ENCODE results near the gene THAP7. TPM values are rescaled to one million over a fixed set of nuclear protein-coding genes. Genes with fewer than 3 reads are reported as not detected.

Gene THAP7
- total RNA-seq, 1 experiment from 2014 or later = 38.5 TPM

DNA sequence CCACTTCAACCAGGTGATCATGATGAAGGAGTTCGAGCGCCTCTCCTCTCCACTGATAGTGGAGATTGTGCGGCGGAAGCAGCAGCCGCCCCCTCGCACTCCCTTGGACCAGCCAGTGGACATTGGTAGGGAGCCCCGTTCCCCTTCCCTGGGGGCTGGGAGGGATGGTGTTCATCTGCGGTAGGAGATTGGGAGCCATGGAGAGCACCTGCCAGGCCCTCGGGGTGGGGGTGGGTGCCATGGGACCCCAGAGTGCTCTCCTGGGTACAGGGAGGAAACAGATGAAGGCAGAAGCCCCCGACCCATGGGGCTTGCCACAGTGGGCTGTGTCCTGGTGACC is 7.0 kb downstream of the THAP7 start:
- BruUV-seq (replicated peaks) = no TSS peak
- H3K9me3 ChIP-seq (ENCODE audit: low read depth, low read length, poor library complexity, severe bottlenecking) = no peaks in the 10 kb centered on the region
- DNase-seq (ENCODE audit: low spot score) = no peak
- H3K4me3 ChIP-seq (ENCODE audit: low read depth, low read length, poor library complexity, severe bottlenecking) = no peak overlapping the region
- ChIA-PET POLR2A (ENCODE audit: low non-redundant PET) (no interaction called here), CTCF (no interaction called here)
- no peak overlapping the region for H3K27ac ChIP-seq (ENCODE audit: low read depth, low read length, poor library complexity, severe bottlenecking)
- TF ChIP-seq, protein P1, sequence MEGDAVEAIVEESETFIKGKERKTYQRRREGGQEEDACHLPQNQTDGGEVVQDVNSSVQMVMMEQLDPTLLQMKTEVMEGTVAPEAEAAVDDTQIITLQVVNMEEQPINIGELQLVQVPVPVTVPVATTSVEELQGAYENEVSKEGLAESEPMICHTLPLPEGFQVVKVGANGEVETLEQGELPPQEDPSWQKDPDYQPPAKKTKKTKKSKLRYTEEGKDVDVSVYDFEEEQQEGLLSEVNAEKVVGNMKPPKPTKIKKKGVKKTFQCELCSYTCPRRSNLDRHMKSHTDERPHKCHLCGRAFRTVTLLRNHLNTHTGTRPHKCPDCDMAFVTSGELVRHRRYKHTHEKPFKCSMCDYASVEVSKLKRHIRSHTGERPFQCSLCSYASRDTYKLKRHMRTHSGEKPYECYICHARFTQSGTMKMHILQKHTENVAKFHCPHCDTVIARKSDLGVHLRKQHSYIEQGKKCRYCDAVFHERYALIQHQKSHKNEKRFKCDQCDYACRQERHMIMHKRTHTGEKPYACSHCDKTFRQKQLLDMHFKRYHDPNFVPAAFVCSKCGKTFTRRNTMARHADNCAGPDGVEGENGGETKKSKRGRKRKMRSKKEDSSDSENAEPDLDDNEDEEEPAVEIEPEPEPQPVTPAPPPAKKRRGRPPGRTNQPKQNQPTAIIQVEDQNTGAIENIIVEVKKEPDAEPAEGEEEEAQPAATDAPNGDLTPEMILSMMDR (conservative IDR thresholded peaks at IDR 0.05; ENCODE audit: low read depth, low read length) = no peak
- no peak for TF ChIP-seq EZH2 (IDR thresholded peaks at IDR 0.05; ENCODE audit: borderline replicate concordance, low read depth, low read length, poor library complexity, severe bottlenecking)
- H3K27me3 ChIP-seq (replicated peaks; ENCODE audit: insufficient read depth, low read depth, low read length, poor library complexity) = no peaks in the 10 kb centered on the region
- intact Hi-C loops (cut with micrococcal nuclease; ENCODE audit: unreplicated experiment) = no loop called here
- H3K4me1 ChIP-seq (ENCODE audit: insufficient read depth, low read length, poor library complexity, severe bottlenecking) = peaks cover 2% of the 10 kb centered on the region
- H3K36me3 ChIP-seq (ENCODE audit: insufficient read depth, low read length, poor library complexity, severe bottlenecking) = peaks cover 22% of the 10 kb centered on the region

DNA sequence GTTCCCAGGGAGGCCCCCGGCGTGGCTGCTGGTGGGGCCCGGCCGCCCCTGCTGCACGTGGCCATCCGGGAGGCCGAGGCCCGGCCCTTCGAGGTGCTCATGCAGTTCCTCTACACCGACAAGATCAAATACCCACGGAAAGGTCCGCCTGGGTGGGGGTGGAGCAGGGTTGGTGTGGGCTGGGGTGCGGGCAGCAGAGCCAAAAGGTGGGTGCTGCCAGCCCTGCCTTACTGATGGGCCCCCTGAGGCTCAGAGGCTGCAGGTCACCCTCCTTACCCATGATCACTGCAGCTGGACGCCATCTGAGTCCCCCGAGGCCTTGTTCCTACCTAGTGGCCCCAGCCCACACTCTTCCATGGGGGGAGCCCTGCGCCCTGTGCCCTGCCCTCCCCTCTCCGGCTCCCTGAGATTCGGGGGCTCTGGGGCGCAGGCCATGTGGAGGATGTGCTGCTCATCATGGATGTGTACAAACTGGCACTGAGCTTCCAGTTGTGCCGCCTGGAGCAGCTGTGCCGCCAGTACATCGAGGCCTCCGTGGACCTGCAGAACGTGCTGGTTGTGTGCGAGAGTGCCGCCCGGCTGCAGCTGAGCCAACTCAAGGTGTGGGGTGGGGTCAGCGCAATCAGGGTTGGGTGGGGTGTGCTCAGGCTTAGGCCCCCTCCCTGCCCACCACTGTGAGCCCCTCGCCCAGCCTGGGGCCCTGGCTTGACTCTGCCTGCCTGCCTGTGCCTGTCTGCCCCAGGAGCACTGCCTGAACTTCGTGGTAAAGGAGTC is 7.6 kb downstream of the THAP7 start:
- intact Hi-C loops (cut with micrococcal nuclease; ENCODE audit: unreplicated experiment) = no loop called here
- TF ChIP-seq, protein P1 (conservative IDR thresholded peaks at IDR 0.05; ENCODE audit: low read depth, low read length) = no peak
- no peak for TF ChIP-seq EZH2 (IDR thresholded peaks at IDR 0.05; ENCODE audit: borderline replicate concordance, low read depth, low read length, poor library complexity, severe bottlenecking)
- Histone ChIP-seq H3K27ac (ENCODE audit: low read depth, low read length, poor library complexity, severe bottlenecking) (no peak overlapping the region), H3K4me3 (ENCODE audit: low read depth, low read length, poor library complexity, severe bottlenecking) (no peak overlapping the region), H3K27me3 (replicated peaks; ENCODE audit: insufficient read depth, low read depth, low read length, poor library complexity) (no peaks in the 10 kb centered on the region), H3K9me3 (ENCODE audit: low read depth, low read length, poor library complexity, severe bottlenecking) (no peaks in the 10 kb centered on the region), H3K36me3 (ENCODE audit: insufficient read depth, low read length, poor library complexity, severe bottlenecking) (peaks cover 17% of the 10 kb centered on the region), H3K4me1 (ENCODE audit: insufficient read depth, low read length, poor library complexity, severe bottlenecking) (no peaks in the 10 kb centered on the region)
- no TSS peak for BruUV-seq (replicated peaks)
- ChIA-PET CTCF (no interaction called here), POLR2A (ENCODE audit: low non-redundant PET) (no interaction called here)
- DNase-seq (ENCODE audit: low spot score) = no peak

GRCh38 chr22:20993304-20994127 is 8.4 kb downstream of the THAP7 start:
- DNase-seq (ENCODE audit: low spot score) = no peak
- Histone ChIP-seq H3K27me3 (replicated peaks; ENCODE audit: insufficient read depth, low read depth, low read length, poor library complexity) (no peaks in the 10 kb centered on the region), H3K36me3 (ENCODE audit: insufficient read depth, low read length, poor library complexity, severe bottlenecking) (peaks cover 14% of the 10 kb centered on the region), H3K4me1 (ENCODE audit: insufficient read depth, low read length, poor library complexity, severe bottlenecking) (no peaks in the 10 kb centered on the region), H3K9me3 (ENCODE audit: low read depth, low read length, poor library complexity, severe bottlenecking) (no peaks in the 10 kb centered on the region), H3K4me3 (ENCODE audit: low read depth, low read length, poor library complexity, severe bottlenecking) (no peak overlapping the region), H3K27ac (ENCODE audit: low read depth, low read length, poor library complexity, severe bottlenecking) (no peak overlapping the region)
- POLR2A ChIA-PET (ENCODE audit: low non-redundant PET) = no interaction called here
- no TSS peak for BruUV-seq (replicated peaks)
- intact Hi-C loops (cut with micrococcal nuclease; ENCODE audit: unreplicated experiment) = no loop called here
- no peak for TF ChIP-seq EZH2 (IDR thresholded peaks at IDR 0.05; ENCODE audit: borderline replicate concordance, low read depth, low read length, poor library complexity, severe bottlenecking)
- TF ChIP-seq, protein P1 (conservative IDR thresholded peaks at IDR 0.05; ENCODE audit: low read depth, low read length) = no peak
- CTCF ChIA-PET = no interaction called here

Data from A673 (cell line).